Cardiac fibroblast (primary cell): Measurements from ENCODE around the gene TJP2.

Experiments used
- DNase-seq, 2 donors: peaks; one replicate each; pipeline versions ENCODE4 v3.0.0 to v3.0.0-alpha.2; 2010; ENCODE audit warnings: low read depth in 2 of 2
- H3K4me3 ChIP-seq, 2 donors: replicated peaks in 1 of 2; 1 replicate in 1 of 2; 2 replicates in 1 of 2; pipeline ENCODE4 v1.5.1; 2011; ENCODE audit warnings: low read depth in 2 of 2, low read length in 2 of 2, mild to moderate bottlenecking in 2 of 2, moderate library complexity in 1 of 2
- TF ChIP-seq, protein P1 (sequence below): IDR thresholded peaks from one replicate; pipeline ENCODE4 v1.5.1; 2011; ENCODE audit warnings: low read depth, mild to moderate bottlenecking, low read length, inconsistent platforms

Gene TJP2

DNA sequence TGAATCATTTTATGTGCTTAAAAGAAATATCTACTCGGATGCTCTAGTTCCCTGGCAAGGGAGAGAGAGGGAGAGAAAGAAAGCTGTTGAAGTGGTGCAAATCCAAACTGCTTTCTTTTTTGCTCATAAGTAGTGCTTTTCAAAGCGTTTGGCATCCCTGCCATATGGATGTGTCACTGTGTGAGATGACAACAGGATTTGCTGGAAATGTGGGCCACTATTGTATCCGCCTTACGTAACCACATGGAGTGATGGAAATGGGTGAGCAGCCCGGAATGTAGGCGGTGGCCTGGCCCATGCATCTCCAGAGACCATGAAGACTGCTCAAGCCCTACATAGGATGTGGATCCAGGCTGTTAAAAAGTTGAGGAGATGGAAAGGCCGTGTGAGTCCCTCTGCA, 30.8 kb downstream of the TJP2 start:
- H3K4me3 ChIP-seq, result no peak overlapping the region
- TF ChIP-seq, protein P1, sequence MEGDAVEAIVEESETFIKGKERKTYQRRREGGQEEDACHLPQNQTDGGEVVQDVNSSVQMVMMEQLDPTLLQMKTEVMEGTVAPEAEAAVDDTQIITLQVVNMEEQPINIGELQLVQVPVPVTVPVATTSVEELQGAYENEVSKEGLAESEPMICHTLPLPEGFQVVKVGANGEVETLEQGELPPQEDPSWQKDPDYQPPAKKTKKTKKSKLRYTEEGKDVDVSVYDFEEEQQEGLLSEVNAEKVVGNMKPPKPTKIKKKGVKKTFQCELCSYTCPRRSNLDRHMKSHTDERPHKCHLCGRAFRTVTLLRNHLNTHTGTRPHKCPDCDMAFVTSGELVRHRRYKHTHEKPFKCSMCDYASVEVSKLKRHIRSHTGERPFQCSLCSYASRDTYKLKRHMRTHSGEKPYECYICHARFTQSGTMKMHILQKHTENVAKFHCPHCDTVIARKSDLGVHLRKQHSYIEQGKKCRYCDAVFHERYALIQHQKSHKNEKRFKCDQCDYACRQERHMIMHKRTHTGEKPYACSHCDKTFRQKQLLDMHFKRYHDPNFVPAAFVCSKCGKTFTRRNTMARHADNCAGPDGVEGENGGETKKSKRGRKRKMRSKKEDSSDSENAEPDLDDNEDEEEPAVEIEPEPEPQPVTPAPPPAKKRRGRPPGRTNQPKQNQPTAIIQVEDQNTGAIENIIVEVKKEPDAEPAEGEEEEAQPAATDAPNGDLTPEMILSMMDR, result no peak
- DNase-seq, result peak; percentile 73 to 86

DNA sequence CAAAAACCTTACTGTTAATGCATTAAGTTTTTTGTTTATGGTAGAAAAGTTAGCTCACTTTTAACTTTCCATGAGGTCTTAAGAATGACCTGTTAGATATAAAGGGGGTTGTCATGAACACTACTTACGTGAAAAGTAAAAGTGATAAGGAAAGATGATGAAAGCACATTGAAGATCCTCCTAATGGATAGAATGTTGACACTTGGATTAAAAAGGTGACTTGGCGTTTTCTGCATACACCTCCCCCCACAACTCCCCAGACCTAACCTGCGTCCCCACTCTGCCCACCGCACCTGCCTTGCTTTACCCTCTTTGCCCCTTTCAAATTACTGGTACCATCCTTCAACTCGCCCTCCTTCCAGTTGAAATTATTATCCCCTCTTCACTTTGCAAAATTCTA, 32.0 kb downstream of the TJP2 start:
- TF ChIP-seq, protein P1, result no peak
- no peak overlapping the region for H3K4me3 ChIP-seq
- DNase-seq, result no peak

DNA sequence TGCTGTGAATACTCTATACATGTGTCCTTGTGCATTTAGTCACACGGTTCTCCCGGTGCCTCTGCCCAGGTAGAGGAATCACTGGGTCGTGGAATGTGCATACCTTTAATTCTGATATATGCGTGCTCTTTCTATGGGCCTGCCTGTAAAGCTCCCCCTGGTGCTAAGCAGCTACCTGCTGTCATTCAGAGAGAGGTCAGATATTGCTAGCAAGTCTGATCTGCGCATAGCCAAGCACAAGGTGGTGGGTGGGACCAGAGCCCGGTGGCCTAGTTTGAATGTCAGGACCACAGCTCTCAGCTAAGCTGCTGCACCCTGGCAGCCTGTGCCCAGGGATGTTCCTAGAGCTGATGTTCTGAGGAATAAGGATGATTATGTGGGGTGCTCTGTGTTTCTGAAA, 33.4 kb downstream of the TJP2 start:
- no peak for DNase-seq
- no peak overlapping the region for H3K4me3 ChIP-seq
- TF ChIP-seq, protein P1, result no peak

DNA sequence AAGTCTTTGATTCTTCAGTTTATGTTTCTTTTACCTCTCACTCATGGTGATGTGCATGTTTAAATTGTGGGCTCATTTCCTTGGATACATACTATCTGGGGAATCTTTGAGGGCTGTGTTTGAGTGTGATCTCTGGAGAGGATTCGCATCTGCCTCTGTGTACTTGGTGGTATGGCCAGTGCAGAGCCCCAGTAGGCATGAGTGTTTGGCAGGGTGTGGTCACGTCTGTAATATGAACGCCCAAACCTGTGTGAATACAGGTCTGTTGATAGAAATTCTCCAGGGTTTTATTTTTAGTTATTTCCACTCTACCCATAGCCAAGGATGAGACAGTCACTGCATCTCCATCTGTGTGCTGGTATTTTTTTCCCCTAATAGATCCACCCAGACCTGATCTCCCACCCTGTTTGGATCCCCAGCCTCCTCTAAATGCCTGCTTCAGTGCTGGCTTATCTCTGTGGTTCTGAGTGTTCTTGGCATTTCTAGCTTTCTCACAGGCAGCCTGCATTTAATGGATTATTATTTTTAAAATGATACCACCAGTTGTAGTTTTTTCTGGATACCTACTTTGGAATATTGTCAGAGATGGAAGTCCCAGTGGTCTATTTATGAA, 37.5 kb downstream of the TJP2 start:
- no peak overlapping the region for H3K4me3 ChIP-seq
- TF ChIP-seq, protein P1, result no peak
- no peak for DNase-seq

DNA sequence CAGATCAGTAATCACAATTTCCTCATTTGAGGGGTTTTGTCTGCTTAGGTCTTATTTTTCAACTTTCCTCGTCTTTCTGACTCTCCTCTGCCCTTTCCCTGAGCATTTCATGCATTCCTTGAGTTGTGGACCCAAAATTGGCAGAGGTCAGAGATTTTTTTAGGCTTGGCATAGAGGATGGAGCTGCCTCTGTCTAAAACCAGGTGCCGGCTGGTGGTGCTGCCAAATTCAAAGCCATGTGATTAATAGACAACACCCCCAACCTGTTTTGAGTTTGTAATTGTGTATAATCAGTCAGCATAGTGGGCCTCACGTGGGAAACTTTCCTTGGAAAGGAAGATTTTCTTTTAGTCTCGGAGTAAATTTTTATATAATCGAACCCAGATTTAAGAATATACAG, 39.6 kb downstream of the TJP2 start:
- TF ChIP-seq, protein P1, result no peak
- DNase-seq, result no peak
- no peak overlapping the region for H3K4me3 ChIP-seq

DNA sequence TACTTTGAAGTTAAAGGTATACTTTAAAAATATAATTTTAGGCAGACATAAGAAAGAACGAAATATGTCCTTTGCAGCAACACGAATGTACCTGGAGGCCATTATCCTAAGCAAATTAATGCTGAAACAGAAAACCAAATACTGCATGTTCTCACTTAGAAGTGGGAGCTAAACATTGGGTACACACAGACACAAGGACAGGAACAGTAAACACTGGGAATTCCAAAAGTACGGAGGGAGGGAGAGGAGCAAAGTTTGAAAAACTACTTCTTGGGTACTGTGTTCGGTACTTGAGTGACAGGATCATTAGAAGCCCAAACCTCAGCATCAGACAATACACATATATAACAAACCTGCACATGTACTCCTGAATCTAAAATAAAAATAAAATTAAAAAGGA, 40.9 kb downstream of the TJP2 start:
- no peak overlapping the region for H3K4me3 ChIP-seq
- no peak for DNase-seq
- TF ChIP-seq, protein P1, result no peak
